ENCODE results near the gene CDC42SE1. TPM values are rescaled to one million over a fixed set of nuclear protein-coding genes. Genes with fewer than 3 reads are reported as not detected.

The CDC42SE1 gene
- total and polyA plus RNA-seq, 7 donors = 35.4 to 82.8 (median 48.7) TPM

- 90 to 94% methylated on average over 1 of the region's 1 CpG for WGBS, 2 donors
- peak; percentile 0 for DNase-seq
- Histone ChIP-seq H3K9me3 (no peaks in the 10 kb centered on the region), H3K27ac (no peak overlapping the region), H3K4me1 (peaks cover 0 to 8% (median 6%) of the 10 kb centered on the region in 4 donors), H3K4me3 (no peak overlapping the region), H3K27me3 (no peaks in the 10 kb centered on the region), H3K36me3 (no peaks in the 10 kb centered on the region)
- TF ChIP-seq CTCF (IDR thresholded peaks at IDR 0.05) (no peak), EP300 (IDR thresholded peaks at IDR 0.05) (no peak), POLR2AphosphoS5 (IDR thresholded peaks at IDR 0.05) (no peak), POLR2A (IDR thresholded peaks at IDR 0.05) (no peak)
- intact Hi-C loops (cut with DNase I) = no loop called here
Observed at GRCh38 chr1:151043163-151043562, 16.3 kb downstream of the CDC42SE1 start.

- H3K4me1 ChIP-seq = no peaks in the 10 kb centered on the region
Observed at GRCh38 chr1:151039521-151039920, 19.9 kb downstream of the CDC42SE1 start.

GRCh38 chr1:151037032-151037431 is 22.4 kb downstream of the CDC42SE1 start:
- H3K4me3 ChIP-seq = no peak overlapping the region
- no peaks in the 10 kb centered on the region for H3K4me1 ChIP-seq
- no peaks in the 10 kb centered on the region for H3K27me3 ChIP-seq
- no peak for TF ChIP-seq EP300 (IDR thresholded peaks at IDR 0.05)
- no peak for TF ChIP-seq CTCF (IDR thresholded peaks at IDR 0.05)
- TF ChIP-seq POLR2A (IDR thresholded peaks at IDR 0.05) = no peak
- TF ChIP-seq POLR2AphosphoS5 (IDR thresholded peaks at IDR 0.05) = no peak
- peaks cover 0 to 33% (median 11%) of the 10 kb centered on the region in 4 donors for H3K36me3 ChIP-seq
- H3K27ac ChIP-seq = no peak overlapping the region
- WGBS, 2 donors = 80 to 84% methylated on average over 6 of the region's 6 CpGs
- H3K9me3 ChIP-seq = no peaks in the 10 kb centered on the region
- peak; percentile 15 for DNase-seq
- intact Hi-C loops (cut with DNase I) = no loop called here

More at GRCh38 chr1:151039521-151039920, 19.9 kb downstream of the CDC42SE1 start:
- TF ChIP-seq EP300 (IDR thresholded peaks at IDR 0.05) = no peak
- TF ChIP-seq POLR2AphosphoS5 (IDR thresholded peaks at IDR 0.05) = no peak
- no peak for TF ChIP-seq CTCF (IDR thresholded peaks at IDR 0.05)
- no peak for TF ChIP-seq POLR2A (IDR thresholded peaks at IDR 0.05)
- intact Hi-C loops (cut with DNase I) = no loop called here
- Histone ChIP-seq H3K27me3 (no peaks in the 10 kb centered on the region), H3K4me3 (no peak overlapping the region), H3K27ac (no peak overlapping the region), H3K36me3 (peaks cover 0 to 11% (median 5%) of the 10 kb centered on the region in 4 donors), H3K9me3 (no peaks in the 10 kb centered on the region)
- no peak for DNase-seq
- WGBS, 2 donors = 89 to 95% methylated on average over 3 of the region's 3 CpGs

- Histone ChIP-seq H3K36me3 (peaks cover 0 to 40% (median 12%) of the 10 kb centered on the region in 4 donors), H3K27ac (no peak within 1 kb of the TSS), H3K4me3 (no peak within 1 kb of the TSS), H3K27me3 (no peaks in the 10 kb centered on the region), H3K9me3 (no peaks in the 10 kb centered on the region), H3K4me1 (no peaks in the 10 kb centered on the region)
- DNase-seq = no peak
- intact Hi-C loops (cut with DNase I) = no loop called here
- 43 to 73% methylated on average over 2 of the region's 2 CpGs for WGBS, 2 donors
- no peak for TF ChIP-seq EP300 (IDR thresholded peaks at IDR 0.05)
Observed at GRCh38 chr1:151036356-151036755, 23.1 kb downstream of the CDC42SE1 start, which contains the start of gene BNIPL. BNIPL (plus strand) TSS chr1:151036586; CDS start chr1:151036726, 140 bp downstream.

GRCh38 chr1:151035167-151035566 is 24.3 kb downstream of the CDC42SE1 start:
- no peak for DNase-seq
- Histone ChIP-seq H3K4me1 (no peaks in the 10 kb centered on the region), H3K27ac (no peak overlapping the region), H3K4me3 (no peak overlapping the region), H3K27me3 (no peaks in the 10 kb centered on the region), H3K9me3 (no peaks in the 10 kb centered on the region), H3K36me3 (peaks cover 0 to 52% (median 23%) of the 10 kb centered on the region in 4 donors)
- WGBS, 2 donors = 66 to 87% methylated on average over 3 of the region's 3 CpGs
- intact Hi-C loops (cut with DNase I) = no loop called here
- TF ChIP-seq POLR2AphosphoS5 (IDR thresholded peaks at IDR 0.05) (no peak), CTCF (IDR thresholded peaks at IDR 0.05) (no peak), POLR2A (IDR thresholded peaks at IDR 0.05) (no peak), EP300 (IDR thresholded peaks at IDR 0.05) (no peak)

Data from sigmoid colon (tissue), 7 donors.